ENCODE results near the gene LRRC27.
"Not testable (repeated sequence)": the region's sequence is repeated elsewhere in the genome, so short reads cannot be mapped to it uniquely, and the experiment has no call there.

The LRRC27 gene

GRCh38 chr10:132301371-132302330 is 30.3 kb upstream of the LRRC27 start:
- no peak for DNase-seq

GRCh38 chr10:132302421-132303310 is 29.3 kb upstream of the LRRC27 start:
- DNase-seq: no peak

GRCh38 chr10:132303361-132304115 is 28.5 kb upstream of the LRRC27 start:
- no peak for DNase-seq

- DNase-seq: no peak
Observed at GRCh38 chr10:132304756-132305509, 27.1 kb upstream of the LRRC27 start.

- DNase-seq: no peak
Observed at GRCh38 chr10:132305654-132306342, 26.2 kb upstream of the LRRC27 start.

- no peak for DNase-seq
Observed at GRCh38 chr10:132306343-132306685, 25.7 kb upstream of the LRRC27 start.

GRCh38 chr10:132306864-132307751 is 24.9 kb upstream of the LRRC27 start:
- DNase-seq: no peak

- peak; percentile 64 for DNase-seq
Observed at GRCh38 chr10:132307823-132308586, 24.0 kb upstream of the LRRC27 start, which contains the start of gene STK32C. Gene STK32C (minus strand): TSS chr10:132307950. CDS start chr10:132307833, 117 bp downstream.

- no peak for DNase-seq
Observed at GRCh38 chr10:132308587-132309470, 23.2 kb upstream of the LRRC27 start.

- no peak for DNase-seq
Observed at GRCh38 chr10:132309471-132309865, 22.5 kb upstream of the LRRC27 start.

GRCh38 chr10:132309879-132310591 is 22.0 kb upstream of the LRRC27 start:
- no peak for DNase-seq

- no peak for DNase-seq
Observed at GRCh38 chr10:132310701-132311337, 21.2 kb upstream of the LRRC27 start.

- DNase-seq: no peak
Observed at GRCh38 chr10:132311338-132311939, 20.6 kb upstream of the LRRC27 start.

- no peak for DNase-seq
Observed at GRCh38 chr10:132313305-132313704, 18.7 kb upstream of the LRRC27 start.

- DNase-seq: no peak
Observed at GRCh38 chr10:132313865-132314264, 18.1 kb upstream of the LRRC27 start.

- no peak for DNase-seq
Observed at GRCh38 chr10:132314336-132314735, 17.7 kb upstream of the LRRC27 start.

GRCh38 chr10:132314881-132315280 is 17.1 kb upstream of the LRRC27 start:
- DNase-seq: not testable (repeated sequence)
